Memory B cell (primary cell): ENCODE results near the gene SMAP2.
A peak's percentile ranks its signal among the peaks of the same experiment; 100 is the strongest.

ENCODE experiments used
- ATAC-seq: fragments of 150-1000 bp; cut with Tn5 transposase; 2 replicates; pipeline ENCODE4 v1.10.0; 2021; ENCODE audit warnings: low read depth, mild to moderate bottlenecking, moderate library complexity
- DNase-seq, 2 donors: peaks; one replicate each; pipeline ENCODE4 v3.0.0; 2022; ENCODE audit warnings: low spot score in 2 of 2
- H3K27ac Mint-ChIP-seq: one replicate; pipeline ENCODE4 v1.8.0; 2022; ENCODE audit warnings: mild to moderate bottlenecking, moderate library complexity, mixed read lengths
- H3K27me3 Mint-ChIP-seq: one replicate; pipeline ENCODE4 v1.8.0; 2022; ENCODE audit warnings: mixed read lengths
- H3K36me3 Mint-ChIP-seq: one replicate; pipeline ENCODE4 v1.8.0; 2022; ENCODE audit warnings: mild to moderate bottlenecking, mixed read lengths
- H3K4me1 Mint-ChIP-seq: one replicate; pipeline ENCODE4 v1.8.0; 2022; ENCODE audit warnings: mixed read lengths
- H3K4me3 Mint-ChIP-seq: one replicate; pipeline ENCODE4 v1.8.0; 2022; ENCODE audit warnings: mild to moderate bottlenecking, moderate library complexity, mixed read lengths
- H3K9me3 Mint-ChIP-seq: one replicate; pipeline ENCODE4 v1.8.0; 2022; ENCODE audit warnings: mixed read lengths

Gene SMAP2

GRCh38 chr1:40407453-40407852 is 33.9 kb downstream of the SMAP2 start:
- H3K27me3 Mint-ChIP-seq: no peaks in the 10 kb centered on the region
- no peak for DNase-seq
- H3K4me3 Mint-ChIP-seq: no peak overlapping the region
- H3K27ac Mint-ChIP-seq: no peak overlapping the region
- peaks cover 11% of the 10 kb centered on the region for H3K4me1 Mint-ChIP-seq
- peaks cover 20% of the 10 kb centered on the region for H3K36me3 Mint-ChIP-seq
- ATAC-seq: no peak
- no peaks in the 10 kb centered on the region for H3K9me3 Mint-ChIP-seq

GRCh38 chr1:40409467-40409866 is 35.9 kb downstream of the SMAP2 start:
- Mint-ChIP-seq H3K27ac (peak overlapping the region; percentile 41), H3K27me3 (no peaks in the 10 kb centered on the region), H3K4me3 (no peak overlapping the region), H3K36me3 (peaks cover 33% of the 10 kb centered on the region), H3K4me1 (peaks cover 5% of the 10 kb centered on the region), H3K9me3 (no peaks in the 10 kb centered on the region)
- no peak for ATAC-seq
- no peak for DNase-seq

- DNase-seq (no peak), ATAC-seq (no peak)
- no peaks in the 10 kb centered on the region for H3K27me3 Mint-ChIP-seq
- H3K4me3 Mint-ChIP-seq: no peak overlapping the region
- peaks cover 45% of the 10 kb centered on the region for H3K36me3 Mint-ChIP-seq
- H3K9me3 Mint-ChIP-seq: no peaks in the 10 kb centered on the region
- no peak overlapping the region for H3K27ac Mint-ChIP-seq
- peaks cover 3% of the 10 kb centered on the region for H3K4me1 Mint-ChIP-seq
Measured at GRCh38 chr1:40411294-40411693, 37.8 kb downstream of the SMAP2 start.

GRCh38 chr1:40411843-40412242 is 38.3 kb downstream of the SMAP2 start:
- DNase-seq (no peak), ATAC-seq (no peak)
- no peak overlapping the region for H3K4me3 Mint-ChIP-seq
- no peaks in the 10 kb centered on the region for H3K27me3 Mint-ChIP-seq
- peaks cover 48% of the 10 kb centered on the region for H3K36me3 Mint-ChIP-seq
- H3K9me3 Mint-ChIP-seq: no peaks in the 10 kb centered on the region
- peak overlapping the region; percentile 36 for H3K27ac Mint-ChIP-seq
- peaks cover 3% of the 10 kb centered on the region for H3K4me1 Mint-ChIP-seq

GRCh38 chr1:40413527-40414252 is 40.2 kb downstream of the SMAP2 start:
- DNase-seq (no peak), ATAC-seq (no peak)
- no peaks in the 10 kb centered on the region for H3K27me3 Mint-ChIP-seq
- peaks cover 60% of the 10 kb centered on the region for H3K36me3 Mint-ChIP-seq
- H3K27ac Mint-ChIP-seq: no peak overlapping the region
- no peaks in the 10 kb centered on the region for H3K9me3 Mint-ChIP-seq
- H3K4me1 Mint-ChIP-seq: peaks cover 3% of the 10 kb centered on the region
- no peak overlapping the region for H3K4me3 Mint-ChIP-seq

GRCh38 chr1:40414331-40414730 is 40.8 kb downstream of the SMAP2 start:
- no peak for ATAC-seq
- H3K4me3 Mint-ChIP-seq: no peak overlapping the region

GRCh38 chr1:40416709-40417108 is 43.2 kb downstream of the SMAP2 start:
- H3K27ac Mint-ChIP-seq: peak overlapping the region; percentile 17
- no peak for DNase-seq
- no peak overlapping the region for H3K4me3 Mint-ChIP-seq
- H3K9me3 Mint-ChIP-seq: no peaks in the 10 kb centered on the region
- no peaks in the 10 kb centered on the region for H3K27me3 Mint-ChIP-seq
- H3K4me1 Mint-ChIP-seq: peaks cover 6% of the 10 kb centered on the region
- H3K36me3 Mint-ChIP-seq: peaks cover 64% of the 10 kb centered on the region
- no peak for ATAC-seq

More at GRCh38 chr1:40414331-40414730, 40.8 kb downstream of the SMAP2 start:
- peaks cover 61% of the 10 kb centered on the region for H3K36me3 Mint-ChIP-seq
- H3K4me1 Mint-ChIP-seq: peaks cover 3% of the 10 kb centered on the region
- no peak overlapping the region for H3K27ac Mint-ChIP-seq
- H3K9me3 Mint-ChIP-seq: no peaks in the 10 kb centered on the region
- no peak for DNase-seq
- no peaks in the 10 kb centered on the region for H3K27me3 Mint-ChIP-seq

- H3K27me3 Mint-ChIP-seq: no peaks in the 10 kb centered on the region
- H3K4me3 Mint-ChIP-seq: no peak overlapping the region
- peaks cover 63% of the 10 kb centered on the region for H3K36me3 Mint-ChIP-seq
- no peak for DNase-seq
- no peak for ATAC-seq
- H3K4me1 Mint-ChIP-seq: peaks cover 17% of the 10 kb centered on the region
- peaks cover 2% of the 10 kb centered on the region for H3K9me3 Mint-ChIP-seq
- peak overlapping the region; percentile 26 for H3K27ac Mint-ChIP-seq
Measured at GRCh38 chr1:40421431-40422384, 48.2 kb downstream of the SMAP2 start.

- Mint-ChIP-seq H3K4me1 (peaks cover 17% of the 10 kb centered on the region), H3K4me3 (no peak overlapping the region), H3K27me3 (no peaks in the 10 kb centered on the region), H3K36me3 (peaks cover 54% of the 10 kb centered on the region), H3K27ac (peak overlapping the region; percentile 73), H3K9me3 (peaks cover 2% of the 10 kb centered on the region)
- DNase-seq (no peak), ATAC-seq (no peak)
Measured at GRCh38 chr1:40422630-40423263, 49.2 kb downstream of the SMAP2 start.

- H3K27ac Mint-ChIP-seq: peak overlapping the region; percentile 73
- H3K4me1 Mint-ChIP-seq: peaks cover 17% of the 10 kb centered on the region
- H3K36me3 Mint-ChIP-seq: peaks cover 50% of the 10 kb centered on the region
- no peak for DNase-seq
- ATAC-seq: peak; percentile 68
- H3K9me3 Mint-ChIP-seq: peaks cover 2% of the 10 kb centered on the region
- no peaks in the 10 kb centered on the region for H3K27me3 Mint-ChIP-seq
- no peak overlapping the region for H3K4me3 Mint-ChIP-seq
Measured at GRCh38 chr1:40423264-40423642, 49.7 kb downstream of the SMAP2 start.

- Mint-ChIP-seq H3K27ac (peak overlapping the region; percentile 6), H3K36me3 (peaks cover 44% of the 10 kb centered on the region), H3K9me3 (peaks cover 2% of the 10 kb centered on the region), H3K4me3 (no peak overlapping the region), H3K4me1 (peaks cover 17% of the 10 kb centered on the region), H3K27me3 (no peaks in the 10 kb centered on the region)
- ATAC-seq (no peak), DNase-seq (no peak)
Measured at GRCh38 chr1:40423951-40424618, 50.6 kb downstream of the SMAP2 start.

GRCh38 chr1:40425198-40425597 is 51.7 kb downstream of the SMAP2 start:
- Mint-ChIP-seq H3K9me3 (peaks cover 2% of the 10 kb centered on the region), H3K4me3 (no peak overlapping the region), H3K27me3 (no peaks in the 10 kb centered on the region), H3K27ac (peak overlapping the region; percentile 1), H3K4me1 (peaks cover 17% of the 10 kb centered on the region), H3K36me3 (peaks cover 43% of the 10 kb centered on the region)
- DNase-seq: no peak
- no peak for ATAC-seq

- DNase-seq (no peak), ATAC-seq (no peak)
- H3K9me3 Mint-ChIP-seq: no peaks in the 10 kb centered on the region
Measured at GRCh38 chr1:40431385-40431784, 57.9 kb downstream of the SMAP2 start.

More at GRCh38 chr1:40431385-40431784, 57.9 kb downstream of the SMAP2 start:
- peaks cover 3% of the 10 kb centered on the region for H3K36me3 Mint-ChIP-seq
- no peaks in the 10 kb centered on the region for H3K27me3 Mint-ChIP-seq
- no peak overlapping the region for H3K27ac Mint-ChIP-seq
- H3K4me3 Mint-ChIP-seq: no peak overlapping the region
- no peaks in the 10 kb centered on the region for H3K4me1 Mint-ChIP-seq
